Naive thymus-derived CD4-positive, alpha-beta T cell (primary cell): Measurements from ENCODE around the gene MAMDC4. TPM values are rescaled to one million over a fixed set of nuclear protein-coding genes. Genes with fewer than 3 reads are reported as not detected.

Experiments used
- ATAC-seq: fragments of 150-1000 bp; cut with Tn5 transposase; 2 replicates; pipeline ENCODE4 v1.10.0; 2021; ENCODE audit warnings: mild to moderate bottlenecking, moderate library complexity
- CTCF ChIA-PET: fragments of 350-600 bp; sonication (Branson Sonifier 250); formaldehyde crosslinking; loops from one replicate; lab custom pipeline; 2021; ENCODE audit warnings: antibody characterized with exemption; lab: Charles Lee
- POLR2A ChIA-PET: fragments of 350-600 bp; sonication (Branson Sonifier 250); formaldehyde crosslinking; loops from one replicate; lab custom pipeline; 2021; ENCODE audit warnings: antibody characterized with exemption, inconsistent platforms; lab: Charles Lee
- DNase-seq, 9 donors: peaks; one replicate each; pipeline versions ENCODE4 v3.0.0 to v3.0.0-alpha.2; 2020 to 2022; ENCODE audit warnings: mixed read lengths in 1 of 9
- H3K27ac ChIP-seq: one replicate; pipeline ENCODE4 v1.7.0; 2013; ENCODE audit warnings: mild to moderate bottlenecking, low read depth, low read length, moderate library complexity
- H3K27me3 ChIP-seq, 2 donors: one replicate each; pipeline ENCODE4 v1.7.0; 2013; ENCODE audit warnings: low read length in 2 of 2, mild to moderate bottlenecking in 2 of 2, moderate library complexity in 2 of 2; ENCODE audit not compliant: control insufficient read depth in 2 of 2, insufficient read depth in 2 of 2
- H3K36me3 ChIP-seq, 3 experiments: 1 replicate in 2 of 3; 2 replicates in 1 of 3; pipeline ENCODE4 v1.7.0; 2013; ENCODE audit warnings: low read length in 3 of 3, mild to moderate bottlenecking in 3 of 3, moderate library complexity in 1 of 3; ENCODE audit not compliant: insufficient read depth in 3 of 3, control insufficient read depth in 2 of 3
- H3K4me1 ChIP-seq, 2 donors: one replicate each; pipeline ENCODE4 v1.7.0; 2013; ENCODE audit warnings: low read length in 2 of 2, mild to moderate bottlenecking in 2 of 2, moderate library complexity in 1 of 2; ENCODE audit not compliant: control insufficient read depth in 2 of 2, insufficient read depth in 2 of 2
- H3K4me3 ChIP-seq: 2 replicates; pipeline ENCODE4 v1.7.0; 2013; ENCODE audit warnings: mild to moderate bottlenecking, low read length
- H3K9me3 ChIP-seq, 3 experiments: 1 replicate in 2 of 3; 2 replicates in 1 of 3; pipeline ENCODE4 v1.7.0; 2013; ENCODE audit warnings: low read length in 3 of 3; ENCODE audit not compliant: control insufficient read depth in 2 of 3
- H3K27ac Mint-ChIP-seq, 9 donors: one replicate each; pipeline ENCODE4 v1.8.0; 2020 to 2022; ENCODE audit warnings: mixed read lengths in 9 of 9, mild to moderate bottlenecking in 8 of 9, moderate library complexity in 5 of 9, inconsistent platforms in 2 of 9
- H3K27me3 Mint-ChIP-seq, 5 donors: one replicate each; pipeline ENCODE4 v1.8.0; 2021 to 2022; ENCODE audit warnings: mixed read lengths in 5 of 5, mild to moderate bottlenecking in 1 of 5
- H3K36me3 Mint-ChIP-seq, 5 donors: one replicate each; pipeline ENCODE4 v1.8.0; 2020 to 2022; ENCODE audit warnings: mixed read lengths in 5 of 5, mild to moderate bottlenecking in 3 of 5, inconsistent platforms in 1 of 5
- H3K4me1 Mint-ChIP-seq, 7 donors: one replicate each; pipeline ENCODE4 v1.8.0; 2020 to 2022; ENCODE audit warnings: mixed read lengths in 7 of 7, mild to moderate bottlenecking in 3 of 7, inconsistent platforms in 1 of 7
- H3K4me3 Mint-ChIP-seq, 10 donors: one replicate each; pipeline ENCODE4 v1.8.0; 2020 to 2022; ENCODE audit warnings: mild to moderate bottlenecking in 10 of 10, mixed read lengths in 10 of 10, moderate library complexity in 6 of 10, inconsistent platforms in 2 of 10
- H3K9me3 Mint-ChIP-seq, 11 donors: one replicate each; pipeline ENCODE4 v1.8.0; 2020 to 2022; ENCODE audit warnings: mixed read lengths in 11 of 11, mild to moderate bottlenecking in 4 of 11, inconsistent platforms in 1 of 11, moderate library complexity in 1 of 11
- intact Hi-C, 2 donors: fragments of 100-400 bp; cut with micrococcal nuclease; formaldehyde crosslinking; loops; one replicate each; pipeline ENCODE4 v1.15.1; 2023
- polyA plus RNA-seq, 2 donors: library from polyadenylated mRNA; unstranded; fragments of 300-500 nt; fragmentation: Illumina TruSeq; gene quantifications; one replicate each; pipeline ENCODE4 v1.2.3, GENCODE V29; 2021
- total RNA-seq, 6 experiments: library from RNA in 5 of 6; stranded (reverse) in 5 of 6; gene quantifications; 1 replicate in 5 of 6; 2 replicates in 1 of 6; pipeline ENCODE4 v1.2.3 and lab custom pipeline; 2021 to 2026

The MAMDC4 gene
- total and polyA plus RNA-seq, 7 experiments from 2014 or later, result 0.22 to 27.7 (median 5.0) TPM; not detected in 1

DNA sequence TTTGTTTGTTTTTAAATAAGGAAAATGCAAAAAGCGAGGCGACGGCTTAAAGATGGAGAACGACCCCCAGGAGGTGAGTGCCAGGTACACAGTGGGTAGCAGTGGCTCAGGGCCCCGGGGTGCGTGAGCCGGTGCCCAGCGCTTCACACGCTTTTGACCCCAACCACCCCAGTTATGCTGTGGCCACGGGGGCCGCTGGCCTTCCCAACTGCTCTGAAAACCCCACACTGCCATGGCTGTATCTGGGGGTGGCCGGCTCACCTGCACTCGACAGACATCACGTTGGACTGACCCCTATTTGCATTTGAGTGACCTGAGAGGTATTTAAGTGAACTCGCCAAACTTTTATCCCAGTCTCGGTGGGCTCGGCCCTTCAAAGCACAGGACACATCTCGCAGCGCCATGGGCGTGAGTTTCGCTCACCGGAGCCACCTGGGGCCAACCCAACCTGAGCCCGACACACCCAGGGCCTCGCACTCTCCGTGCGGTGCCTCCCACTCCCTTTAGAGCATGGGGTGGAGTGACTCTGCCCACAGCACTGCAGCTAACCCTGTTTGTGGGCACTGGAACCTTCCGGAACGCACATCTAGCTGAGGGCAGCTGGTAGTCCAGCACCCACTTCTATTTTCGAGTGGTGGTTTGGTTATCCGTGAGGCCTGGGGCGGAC lies 23.5 kb upstream of the MAMDC4 start:
- peaks cover 0 to 8% (median 0%) of the 10 kb centered on the region in 5 donors for H3K36me3 Mint-ChIP-seq
- Histone ChIP-seq H3K4me3 (no peak overlapping the region), H3K4me1 (no peaks in the 10 kb centered on the region), H3K27me3 (no peaks in the 10 kb centered on the region), H3K36me3 (peaks cover 0 to 84% (median 7%) of the 10 kb centered on the region in 3 experiments), H3K27ac (no peak overlapping the region), H3K9me3 (no peaks in the 10 kb centered on the region)
- H3K9me3 Mint-ChIP-seq, result no peaks in the 10 kb centered on the region
- no peaks in the 10 kb centered on the region for H3K27me3 Mint-ChIP-seq
- ATAC-seq, result no peak
- H3K4me3 Mint-ChIP-seq, result no peak overlapping the region
- no peaks in the 10 kb centered on the region for H3K4me1 Mint-ChIP-seq
- CTCF ChIA-PET, result interaction anchor here (0.7 kb wide), 1 partner anchor 190 kb away, joined by 5 read pairs; no protein-coding TSS in a partner anchor
- intact Hi-C loops, result no loop called here
- no peak overlapping the region for H3K27ac Mint-ChIP-seq
- POLR2A ChIA-PET, result no interaction called here
- DNase-seq, result no peak

GRCh38 chr9:136829412-136829811 lies 22.7 kb upstream of the MAMDC4 start:
- H3K4me1 ChIP-seq, result no peaks in the 10 kb centered on the region
- intact Hi-C loops, result no loop called here
- H3K27me3 ChIP-seq, result no peaks in the 10 kb centered on the region
- POLR2A ChIA-PET, result no interaction called here
- DNase-seq (no peak), ATAC-seq (no peak)
- H3K4me3 Mint-ChIP-seq, result no peak overlapping the region
- H3K27ac ChIP-seq, result no peak overlapping the region
- peaks cover 0 to 77% (median 7%) of the 10 kb centered on the region in 3 experiments for H3K36me3 ChIP-seq
- CTCF ChIA-PET, result no interaction called here
- H3K27me3 Mint-ChIP-seq, result no peaks in the 10 kb centered on the region
- no peak overlapping the region for H3K4me3 ChIP-seq
- no peak overlapping the region for H3K27ac Mint-ChIP-seq
- H3K9me3 ChIP-seq, result no peaks in the 10 kb centered on the region
- H3K4me1 Mint-ChIP-seq, result no peaks in the 10 kb centered on the region
- H3K9me3 Mint-ChIP-seq, result no peaks in the 10 kb centered on the region
- peaks cover 0 to 11% (median 0%) of the 10 kb centered on the region in 5 donors for H3K36me3 Mint-ChIP-seq

GRCh38 chr9:136829981-136830885 lies 21.9 kb upstream of the MAMDC4 start:
- Histone ChIP-seq H3K36me3 (peaks cover 0 to 69% (median 7%) of the 10 kb centered on the region in 3 experiments), H3K4me1 (no peaks in the 10 kb centered on the region), H3K9me3 (no peaks in the 10 kb centered on the region), H3K27ac (no peak overlapping the region), H3K27me3 (no peaks in the 10 kb centered on the region), H3K4me3 (no peak overlapping the region)
- POLR2A ChIA-PET, result no interaction called here
- H3K9me3 Mint-ChIP-seq, result no peaks in the 10 kb centered on the region
- H3K27me3 Mint-ChIP-seq, result no peaks in the 10 kb centered on the region
- DNase-seq (no peak), ATAC-seq (no peak)
- H3K4me3 Mint-ChIP-seq, result no peak overlapping the region
- H3K4me1 Mint-ChIP-seq, result no peaks in the 10 kb centered on the region
- H3K36me3 Mint-ChIP-seq, result peaks cover 0 to 11% (median 0%) of the 10 kb centered on the region in 5 donors
- intact Hi-C loops, result no loop called here
- CTCF ChIA-PET, result no interaction called here
- no peak overlapping the region for H3K27ac Mint-ChIP-seq

DNA sequence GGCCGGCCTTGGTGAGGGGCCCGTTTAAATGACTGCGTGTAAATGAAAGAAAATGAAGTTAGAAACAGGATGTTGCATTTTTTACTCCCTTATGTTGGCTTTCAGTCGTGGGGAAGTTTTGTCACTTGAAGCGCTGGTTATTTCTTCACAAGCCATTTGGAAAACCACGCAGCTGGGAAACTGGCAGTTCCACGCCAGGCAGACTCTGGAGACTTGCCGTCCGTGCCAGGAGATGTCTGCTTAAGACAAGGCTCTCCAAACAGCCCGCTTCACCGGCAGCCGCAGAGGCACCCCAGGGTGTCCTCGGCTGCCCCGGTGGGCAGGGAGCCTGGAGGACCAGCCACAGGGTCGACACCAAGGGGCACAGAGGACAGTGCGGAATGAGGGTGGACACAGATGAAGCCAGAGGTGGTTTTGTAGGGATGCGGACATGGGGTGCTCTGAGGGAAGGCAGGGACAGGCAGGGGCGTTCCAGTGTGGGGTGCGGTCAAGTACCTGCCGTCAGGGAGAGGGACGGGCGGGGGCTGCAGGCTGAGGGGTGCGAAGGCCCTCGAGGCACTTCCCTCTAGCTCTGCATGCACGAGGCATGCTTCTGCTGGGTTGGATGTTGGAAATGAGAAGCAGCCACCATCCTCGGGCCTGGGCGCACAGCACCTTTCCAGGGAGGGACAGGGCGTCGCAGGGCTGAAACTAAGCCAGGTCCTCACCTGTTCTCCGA lies 21.0 kb upstream of the MAMDC4 start:
- ATAC-seq (no peak), DNase-seq (no peak)
- Mint-ChIP-seq H3K27me3 (no peaks in the 10 kb centered on the region), H3K4me3 (no peak overlapping the region), H3K36me3 (peaks cover 0 to 11% (median 0%) of the 10 kb centered on the region in 5 donors), H3K9me3 (no peaks in the 10 kb centered on the region), H3K27ac (no peak overlapping the region), H3K4me1 (no peaks in the 10 kb centered on the region)
- POLR2A ChIA-PET, result no interaction called here
- H3K9me3 ChIP-seq, result no peaks in the 10 kb centered on the region
- peaks cover 0 to 60% (median 7%) of the 10 kb centered on the region in 3 experiments for H3K36me3 ChIP-seq
- intact Hi-C loops, result no loop called here
- CTCF ChIA-PET, result no interaction called here
- no peaks in the 10 kb centered on the region for H3K4me1 ChIP-seq
- H3K27ac ChIP-seq, result no peak overlapping the region
- no peak overlapping the region for H3K4me3 ChIP-seq
- no peaks in the 10 kb centered on the region for H3K27me3 ChIP-seq

GRCh38 chr9:136831720-136832104 lies 20.4 kb upstream of the MAMDC4 start:
- no peak overlapping the region for H3K4me3 ChIP-seq
- no peaks in the 10 kb centered on the region for H3K27me3 Mint-ChIP-seq
- H3K27me3 ChIP-seq, result no peaks in the 10 kb centered on the region
- POLR2A ChIA-PET, result no interaction called here
- peaks cover 0 to 60% (median 7%) of the 10 kb centered on the region in 3 experiments for H3K36me3 ChIP-seq
- H3K9me3 ChIP-seq, result no peaks in the 10 kb centered on the region
- intact Hi-C loops, result no loop called here
- no peaks in the 10 kb centered on the region for H3K9me3 Mint-ChIP-seq
- H3K27ac ChIP-seq, result no peak overlapping the region
- no peak overlapping the region for H3K4me3 Mint-ChIP-seq
- H3K27ac Mint-ChIP-seq, result no peak overlapping the region
- CTCF ChIA-PET, result no interaction called here
- ATAC-seq (no peak), DNase-seq (no peak)
- H3K4me1 ChIP-seq, result no peaks in the 10 kb centered on the region
- H3K36me3 Mint-ChIP-seq, result peaks cover 0 to 11% (median 0%) of the 10 kb centered on the region in 5 donors
- H3K4me1 Mint-ChIP-seq, result no peaks in the 10 kb centered on the region

GRCh38 chr9:136832581-136832980 lies 19.6 kb upstream of the MAMDC4 start:
- Mint-ChIP-seq H3K9me3 (no peaks in the 10 kb centered on the region), H3K36me3 (peaks cover 0 to 11% (median 0%) of the 10 kb centered on the region in 5 donors), H3K27ac (peak overlapping the region in 1 of 9 donors; percentile 23), H3K4me3 (no peak overlapping the region), H3K27me3 (no peaks in the 10 kb centered on the region), H3K4me1 (no peaks in the 10 kb centered on the region)
- ATAC-seq (no peak), DNase-seq (no peak)
- intact Hi-C loops, result no loop called here
- Histone ChIP-seq H3K9me3 (no peaks in the 10 kb centered on the region), H3K4me1 (no peaks in the 10 kb centered on the region), H3K4me3 (no peak overlapping the region), H3K27ac (no peak overlapping the region), H3K27me3 (no peaks in the 10 kb centered on the region), H3K36me3 (peaks cover 0 to 55% (median 7%) of the 10 kb centered on the region in 3 experiments)
- CTCF ChIA-PET, result no interaction called here
- POLR2A ChIA-PET, result no interaction called here
